Measurements from ENCODE around the gene TPM2.

- TF ChIP-seq CTCF (IDR thresholded peaks at IDR 0.05) (no peak), POLR2A (IDR thresholded peaks at IDR 0.05) (no peak)
Observed at GRCh38 chr9:35669331-35670145, 20.2 kb downstream of the TPM2 start.
